Hepatocyte (in vitro differentiated cells): Measurements from ENCODE around the gene MAS1L. TPM values are rescaled to one million over a fixed set of nuclear protein-coding genes. Genes with fewer than 3 reads are reported as not detected.

Experiments used
- DNase-seq: peaks from one replicate; pipeline ENCODE4 v3.0.0-alpha.2; 2016; ENCODE audit warnings: low spot score
- H2AFZ ChIP-seq: fragments of 200-600 bp; sonication (generic); 2 replicates; pipeline ENCODE4 v1.6.0; 2016; ENCODE audit warnings: antibody characterized with exemption, mild to moderate bottlenecking
- H3K27ac ChIP-seq: fragments of 200-600 bp; sonication (generic); 2 replicates; pipeline ENCODE4 v1.5.1; 2016; ENCODE audit warnings: mild to moderate bottlenecking
- H3K27me3 ChIP-seq: fragments of 200-600 bp; sonication (generic); 2 replicates; pipeline ENCODE4 v1.6.1; 2016
- H3K36me3 ChIP-seq: fragments of 200-600 bp; sonication (generic); replicated peaks from 2 replicates; pipeline ENCODE4 v1.5.1; 2016; ENCODE audit warnings: low read depth; ENCODE audit not compliant: insufficient read depth
- H3K4me1 ChIP-seq: fragments of 200-600 bp; sonication (generic); 2 replicates; pipeline ENCODE4 v1.5.1; 2016; ENCODE audit warnings: mild to moderate bottlenecking, moderate library complexity; ENCODE audit not compliant: insufficient read depth
- H3K4me2 ChIP-seq: fragments of 200-600 bp; sonication (generic); 2 replicates; pipeline ENCODE4 v1.6.0; 2016
- H3K4me3 ChIP-seq: fragments of 200-600 bp; sonication (generic); 2 replicates; pipeline ENCODE4 v1.5.1; 2016; ENCODE audit warnings: mild to moderate bottlenecking
- H3K79me2 ChIP-seq: fragments of 200-600 bp; sonication (generic); 2 replicates; pipeline ENCODE4 v1.6.0; 2017; ENCODE audit warnings: mild to moderate bottlenecking
- H3K9me2 ChIP-seq: fragments of 200-600 bp; sonication (generic); replicated peaks from 2 replicates; pipeline ENCODE4 v1.6.0; 2017; ENCODE audit warnings: mild to moderate bottlenecking; ENCODE audit not compliant: insufficient read depth
- H3K9me3 ChIP-seq: fragments of 200-600 bp; sonication (generic); 2 replicates; pipeline ENCODE4 v1.5.1; 2016; ENCODE audit warnings: low read depth, mild to moderate bottlenecking
- H4K20me1 ChIP-seq: fragments of 200-600 bp; sonication (generic); 2 replicates; pipeline ENCODE4 v1.6.0; 2016; ENCODE audit warnings: mild to moderate bottlenecking; ENCODE audit not compliant: insufficient read depth, poor library complexity, severe bottlenecking
- CTCF ChIP-seq: fragments of 200-600 bp; sonication (generic); IDR thresholded peaks from 2 replicates; pipeline ENCODE4 v1.5.1; 2016; ENCODE audit warnings: antibody characterized with exemption, mild to moderate bottlenecking; ENCODE audit not compliant: poor library complexity
- EZH2 ChIP-seq: fragments of 200-600 bp; sonication (generic); IDR thresholded peaks from 2 replicates; pipeline ENCODE4 v1.6.1; 2016; ENCODE audit warnings: antibody characterized with exemption, mild to moderate bottlenecking, borderline replicate concordance
- EZH2phosphoT487 ChIP-seq: fragments of 200-600 bp; sonication (generic); IDR thresholded peaks from one replicate; pipeline ENCODE4 v1.6.1; 2018; ENCODE audit warnings: antibody characterized with exemption, mild to moderate bottlenecking, low read depth, moderate library complexity; ENCODE audit not compliant: unreplicated experiment, severe bottlenecking
- WGBS: methylation state at CpG from one replicate; pipeline ENCODE4 v1.1.6; 2016; ENCODE audit warnings: low lambda C conversion rate; ENCODE audit errors: missing lambda C conversion rate; 5-methylcytosine and 5-hydroxymethylcytosine counted together
- polyA plus RNA-seq: library from polyadenylated mRNA; unstranded; fragments of >200 nt; fragmentation: Nextera tagmentation; extraction: Ambion mirVana; gene quantifications from 2 replicates; pipeline ENCODE4 v1.2.1, GENCODE V29; 2016
- total RNA-seq: library from RNA; depleted of rRNA; stranded (reverse); fragments of >200 nt; gene quantifications from 2 replicates; pipeline ENCODE4 v1.2.3, GENCODE V29; 2014

MAS1L gene
- total and polyA plus RNA-seq, 2 experiments from 2014 or later, result not detected

- Histone ChIP-seq H3K9me3 (no peaks in the 10 kb centered on the region), H3K27ac (no peak overlapping the region), H3K27me3 (no peaks in the 10 kb centered on the region), H2AFZ (no peak overlapping the region), H3K4me3 (no peak overlapping the region), H4K20me1 (no peaks in the 10 kb centered on the region), H3K4me1 (no peaks in the 10 kb centered on the region), H3K9me2 (no peaks in the 10 kb centered on the region), H3K79me2 (no peaks in the 10 kb centered on the region), H3K4me2 (no peak overlapping the region), H3K36me3 (no peaks in the 10 kb centered on the region)
- 88% methylated on average over 2 of the region's 2 CpGs for WGBS
- DNase-seq, result no peak
- TF ChIP-seq EZH2 (no peak), EZH2phosphoT487 (no peak), CTCF (no peak)
Observed at GRCh38 chr6:29504961-29505360, 17.2 kb upstream of the MAS1L start.

GRCh38 chr6:29502597-29502996, 14.8 kb upstream of the MAS1L start:
- Histone ChIP-seq H3K4me1 (no peaks in the 10 kb centered on the region), H3K4me3 (no peak overlapping the region), H2AFZ (no peak overlapping the region), H3K9me2 (no peaks in the 10 kb centered on the region), H3K79me2 (no peaks in the 10 kb centered on the region), H3K9me3 (no peaks in the 10 kb centered on the region), H3K36me3 (no peaks in the 10 kb centered on the region), H3K4me2 (no peak overlapping the region), H4K20me1 (no peaks in the 10 kb centered on the region), H3K27me3 (peaks cover 5% of the 10 kb centered on the region), H3K27ac (no peak overlapping the region)
- 93% methylated on average over 5 of the region's 5 CpGs for WGBS
- TF ChIP-seq CTCF, result no peak
- TF ChIP-seq EZH2phosphoT487, result no peak
- TF ChIP-seq EZH2, result no peak
- no peak for DNase-seq

- no peaks in the 10 kb centered on the region for H4K20me1 ChIP-seq
- no peak overlapping the region for H3K27ac ChIP-seq
- 94% methylated on average over 3 of the region's 3 CpGs for WGBS
- H3K4me1 ChIP-seq, result no peaks in the 10 kb centered on the region
- no peak for TF ChIP-seq EZH2
- no peak for TF ChIP-seq CTCF
- TF ChIP-seq EZH2phosphoT487, result no peak
- H3K36me3 ChIP-seq, result no peaks in the 10 kb centered on the region
- no peaks in the 10 kb centered on the region for H3K79me2 ChIP-seq
- peaks cover 8% of the 10 kb centered on the region for H3K27me3 ChIP-seq
- H3K9me3 ChIP-seq, result no peaks in the 10 kb centered on the region
- H3K4me2 ChIP-seq, result no peak overlapping the region
- H2AFZ ChIP-seq, result no peak overlapping the region
- no peaks in the 10 kb centered on the region for H3K9me2 ChIP-seq
- no peak for DNase-seq
- no peak overlapping the region for H3K4me3 ChIP-seq
Observed at GRCh38 chr6:29502181-29502580, 14.4 kb upstream of the MAS1L start.

- Histone ChIP-seq H3K36me3 (no peaks in the 10 kb centered on the region), H3K79me2 (no peaks in the 10 kb centered on the region), H3K4me1 (no peaks in the 10 kb centered on the region), H4K20me1 (no peaks in the 10 kb centered on the region), H3K27ac (no peak overlapping the region), H3K4me3 (no peak overlapping the region), H3K9me2 (no peaks in the 10 kb centered on the region), H3K4me2 (no peak overlapping the region), H2AFZ (no peak overlapping the region), H3K27me3 (peaks cover 9% of the 10 kb centered on the region), H3K9me3 (no peaks in the 10 kb centered on the region)
- TF ChIP-seq CTCF (no peak), EZH2phosphoT487 (no peak), EZH2 (no peak)
- WGBS, result 88% methylated on average over 6 of the region's 6 CpGs
- DNase-seq, result no peak
Observed at GRCh38 chr6:29501106-29501505, 13.3 kb upstream of the MAS1L start.
